OCI-LY7 (cell line): ENCODE measurements around the gene CCNF.

Experiments
- CTCF ChIP-seq: fragments of 200-600 bp; sonication (generic); conservative IDR thresholded peaks from 2 replicates; pipeline ENCODE4 v1.5.1; 2014; ENCODE audit warnings: mild to moderate bottlenecking, antibody characterized with exemption, low read length, moderate library complexity, mixed read lengths
- EZH2phosphoT487 ChIP-seq: fragments of 200-600 bp; sonication (generic); IDR thresholded peaks from 2 replicates; pipeline ENCODE4 v1.6.1; 2018; ENCODE audit warnings: low read depth, borderline replicate concordance, mild to moderate bottlenecking, mixed run types, antibody characterized with exemption, low read length, moderate library complexity, mixed read lengths

GRCh38 chr16:2486645-2487516, 57.6 kb downstream of the CCNF start:
- TF ChIP-seq CTCF (peak; percentile 31; the same call in 1 of the 2 replicates), EZH2phosphoT487 (no peak)
